ENCODE data around the gene LRRC61. TPM values are rescaled to one million over a fixed set of nuclear protein-coding genes. Genes with fewer than 3 reads are reported as not detected.
A peak's percentile ranks its signal among the peaks of the same experiment; 100 is the strongest.

Gene LRRC61
- total RNA-seq, 2 experiments from 2014 or later = 26.1 to 27.1 TPM

- no peak for DNase-seq
- Mint-ChIP-seq H3K27me3 (no peaks in the 10 kb centered on the region), H3K4me3 (peak overlapping the region; percentile 76), H3K9me3 (no peaks in the 10 kb centered on the region), H3K27ac (peak overlapping the region; percentile 72), H3K36me3 (peaks cover 15% of the 10 kb centered on the region), H3K4me1 (ENCODE audit: low read depth) (peaks cover 42% of the 10 kb centered on the region)
- POLR2A ChIA-PET = interaction anchor here (1.1 to 3.1 kb wide), 4 partner anchors 9 to 56 kb away, joined by 3 to 28 read pairs (median 4); partner anchors contain the start of genes ACTR3C, LRRC61 and REPIN1
- CTCF ChIA-PET = interaction anchor here (1.1 to 2.1 kb wide), 4 partner anchors 10 to 29 kb away, joined by 3 to 9 read pairs (median 4); a partner anchor contains a TSS
- intact Hi-C loops (cut with micrococcal nuclease) = loop anchor here (2.0 to 5.0 kb wide), 3 partner anchors 21 to 55 kb away; partner anchors contain the start of genes ACTR3C and LRRC61
Measured at GRCh38 chr7:150377635-150378034, 54.5 kb downstream of the LRRC61 start.

GRCh38 chr7:150378115-150378852 is 55.1 kb downstream of the LRRC61 start:
- Mint-ChIP-seq H3K4me3 (peak overlapping the region; percentile 76), H3K36me3 (peaks cover 8% of the 10 kb centered on the region), H3K27me3 (no peaks in the 10 kb centered on the region), H3K27ac (peak overlapping the region; percentile 72), H3K4me1 (ENCODE audit: low read depth) (peaks cover 42% of the 10 kb centered on the region), H3K9me3 (no peaks in the 10 kb centered on the region)
- ChIA-PET CTCF (interaction anchor here (0.8 to 2.1 kb wide), 5 partner anchors 9 to 28 kb away, joined by 3 to 9 read pairs (median 4); a partner anchor contains a TSS), POLR2A (interaction anchor here (1.1 to 3.1 kb wide), 4 partner anchors 10 to 56 kb away, joined by 3 to 28 read pairs (median 4); partner anchors contain the start of genes ACTR3C, LRRC61 and REPIN1)
- DNase-seq = peak; percentile 61
- intact Hi-C loops (cut with micrococcal nuclease) = loop anchor here (5.0 kb wide), 1 partner anchor 44 kb away; no protein-coding TSS in a partner anchor

DNA sequence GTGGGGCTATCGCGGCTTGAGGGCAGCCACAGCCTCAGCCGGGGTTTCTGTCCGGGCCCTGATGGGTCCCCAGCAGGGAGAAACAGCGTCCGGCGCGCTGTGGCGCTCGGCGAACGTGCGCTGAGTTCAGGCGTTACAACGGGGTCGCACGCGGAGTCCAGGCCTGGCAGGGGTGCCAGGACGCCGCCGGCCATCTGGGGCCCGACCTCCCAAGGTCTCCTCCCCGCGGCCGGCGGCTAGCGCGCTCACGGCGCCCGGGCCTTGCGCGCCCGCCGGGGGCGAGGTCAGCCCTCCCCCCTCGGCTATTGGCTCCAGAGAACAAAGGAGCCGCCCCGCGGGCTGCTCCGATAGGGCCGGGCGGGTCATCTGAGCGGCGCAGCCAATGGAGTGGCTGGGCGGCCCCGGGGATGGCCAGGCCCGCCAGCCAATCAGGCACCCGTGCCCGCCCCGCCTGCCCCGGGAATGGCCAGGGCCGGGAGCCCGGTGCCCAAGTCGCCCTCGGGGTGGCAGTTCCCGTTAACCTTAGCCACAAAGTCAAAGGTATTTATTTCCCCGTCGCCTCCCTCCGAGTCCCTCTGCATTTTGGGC is 55.8 kb downstream of the LRRC61 start, which contains the start of gene ZNF775:
TSS of gene ZNF775 (plus strand) at position 478 of the 588 bp plus-strand sequence. CDS start 9,141 bp downstream, outside the sequence.
- peak; percentile 95 for DNase-seq
- no peaks in the 10 kb centered on the region for H3K9me3 Mint-ChIP-seq
- peaks cover 3% of the 10 kb centered on the region for H3K36me3 Mint-ChIP-seq
- POLR2A ChIA-PET = interaction anchor here (1.1 to 3.1 kb wide), 4 partner anchors 11 to 57 kb away, joined by 3 to 28 read pairs (median 4); partner anchors contain the start of genes ACTR3C, LRRC61 and REPIN1
- peak within 1 kb of the TSS; percentile 72 for H3K27ac Mint-ChIP-seq
- H3K4me1 Mint-ChIP-seq (ENCODE audit: low read depth) = peaks cover 42% of the 10 kb centered on the region
- no peaks in the 10 kb centered on the region for H3K27me3 Mint-ChIP-seq
- intact Hi-C loops (cut with micrococcal nuclease) = loop anchor here (1.0 to 5.0 kb wide), 3 partner anchors 11 to 43 kb away; partner anchors contain the start of gene REPIN1
- CTCF ChIA-PET = interaction anchor here (0.8 to 2.1 kb wide), 4 partner anchors 10 to 27 kb away, joined by 3 to 9 read pairs (median 4); a partner anchor contains a TSS
- peak within 1 kb of the TSS; percentile 81 for H3K4me3 Mint-ChIP-seq

GRCh38 chr7:150379441-150380379 is 56.6 kb downstream of the LRRC61 start:
- H3K4me1 Mint-ChIP-seq (ENCODE audit: low read depth) = peaks cover 42% of the 10 kb centered on the region
- ChIA-PET POLR2A (interaction anchor here (0.9 to 3.1 kb wide), 2 partner anchors 11 kb away, joined by 3 to 28 read pairs; partner anchors contain the start of gene REPIN1), CTCF (interaction anchor here (0.6 kb wide), 1 partner anchor 25 kb away, joined by 3 read pairs; no protein-coding TSS in a partner anchor)
- no peaks in the 10 kb centered on the region for H3K36me3 Mint-ChIP-seq
- peak; percentile 37 for DNase-seq
- intact Hi-C loops (cut with micrococcal nuclease) = loop anchor here (1.0 to 5.0 kb wide), 3 partner anchors 11 to 43 kb away; partner anchors contain the start of gene REPIN1
- H3K27ac Mint-ChIP-seq = peak overlapping the region; percentile 35
- peak overlapping the region; percentile 81 for H3K4me3 Mint-ChIP-seq
- H3K27me3 Mint-ChIP-seq = no peaks in the 10 kb centered on the region
- no peaks in the 10 kb centered on the region for H3K9me3 Mint-ChIP-seq

DNA sequence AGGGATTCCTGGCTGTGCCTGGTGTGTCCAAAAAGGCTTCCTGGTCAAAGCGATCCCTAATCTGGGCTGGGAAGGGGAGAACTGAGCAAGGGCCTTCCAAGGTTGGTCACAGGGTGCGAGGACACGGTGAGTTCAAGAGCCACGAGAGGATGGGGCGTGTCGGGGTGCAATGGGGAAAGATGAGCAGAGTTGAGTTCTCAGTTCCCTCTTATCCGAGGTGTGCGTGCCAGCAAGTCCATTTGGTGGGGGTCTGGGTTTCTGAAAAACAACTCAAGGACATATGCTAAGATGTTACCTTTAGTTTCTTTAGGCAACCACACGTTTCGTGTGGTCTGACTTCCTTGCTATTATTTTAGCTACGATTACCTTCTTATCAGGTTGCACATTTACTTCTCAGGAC is 57.3 kb downstream of the LRRC61 start:
- no peaks in the 10 kb centered on the region for H3K36me3 Mint-ChIP-seq
- no peak for DNase-seq
- CTCF ChIA-PET = interaction anchor here (0.6 kb wide), 1 partner anchor 26 kb away, joined by 3 read pairs; no protein-coding TSS in a partner anchor
- H3K27ac Mint-ChIP-seq = no peak overlapping the region
- H3K27me3 Mint-ChIP-seq = no peaks in the 10 kb centered on the region
- intact Hi-C loops (cut with micrococcal nuclease) = no loop called here
- POLR2A ChIA-PET = interaction anchor here (0.9 kb wide), 1 partner anchor 12 kb away, joined by 3 read pairs; the partner anchor contains the start of gene REPIN1
- no peaks in the 10 kb centered on the region for H3K9me3 Mint-ChIP-seq
- peak overlapping the region; percentile 81 for H3K4me3 Mint-ChIP-seq
- H3K4me1 Mint-ChIP-seq (ENCODE audit: low read depth) = peaks cover 40% of the 10 kb centered on the region

GRCh38 chr7:150381096-150381495 is 57.9 kb downstream of the LRRC61 start:
- ChIA-PET CTCF (no interaction called here), POLR2A (no interaction called here)
- intact Hi-C loops (cut with micrococcal nuclease) = no loop called here
- Mint-ChIP-seq H3K4me3 (no peak overlapping the region), H3K27ac (no peak overlapping the region), H3K36me3 (no peaks in the 10 kb centered on the region), H3K27me3 (no peaks in the 10 kb centered on the region), H3K4me1 (ENCODE audit: low read depth) (peaks cover 35% of the 10 kb centered on the region), H3K9me3 (no peaks in the 10 kb centered on the region)
- DNase-seq = no peak

DNA sequence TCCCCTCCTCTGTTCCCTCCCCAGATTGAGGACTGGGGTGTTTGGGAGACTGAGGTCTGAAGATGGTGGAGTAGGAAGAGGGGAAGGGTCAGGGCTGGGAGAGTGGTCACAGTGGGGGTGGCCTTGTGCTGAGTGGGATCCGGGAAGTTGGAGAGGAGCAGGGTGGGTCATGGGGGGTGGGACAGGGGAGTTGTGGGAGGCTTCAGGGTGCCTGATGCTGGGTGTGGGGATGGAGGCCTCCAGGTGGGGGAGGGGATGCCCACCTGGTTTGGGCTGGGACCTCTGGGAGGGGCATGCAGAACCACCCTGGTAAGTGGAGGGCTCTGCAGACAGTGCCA is 58.6 kb downstream of the LRRC61 start:
- peaks cover 29% of the 10 kb centered on the region for H3K4me1 Mint-ChIP-seq (ENCODE audit: low read depth)
- no peak overlapping the region for H3K4me3 Mint-ChIP-seq
- no peaks in the 10 kb centered on the region for H3K9me3 Mint-ChIP-seq
- no peaks in the 10 kb centered on the region for H3K36me3 Mint-ChIP-seq
- H3K27me3 Mint-ChIP-seq = no peaks in the 10 kb centered on the region
- no peak for DNase-seq
- CTCF ChIA-PET = no interaction called here
- POLR2A ChIA-PET = no interaction called here
- no peak overlapping the region for H3K27ac Mint-ChIP-seq
- intact Hi-C loops (cut with micrococcal nuclease) = no loop called here

GRCh38 chr7:150382123-150382843 is 59.1 kb downstream of the LRRC61 start:
- no peak overlapping the region for H3K27ac Mint-ChIP-seq
- CTCF ChIA-PET = no interaction called here
- DNase-seq = no peak
- H3K4me3 Mint-ChIP-seq = no peak overlapping the region
- H3K4me1 Mint-ChIP-seq (ENCODE audit: low read depth) = peaks cover 24% of the 10 kb centered on the region
- POLR2A ChIA-PET = no interaction called here
- H3K27me3 Mint-ChIP-seq = no peaks in the 10 kb centered on the region
- intact Hi-C loops (cut with micrococcal nuclease) = no loop called here
- H3K9me3 Mint-ChIP-seq = no peaks in the 10 kb centered on the region
- peaks cover 1% of the 10 kb centered on the region for H3K36me3 Mint-ChIP-seq

- POLR2A ChIA-PET = no interaction called here
- H3K4me3 Mint-ChIP-seq = no peak overlapping the region
- no peak overlapping the region for H3K27ac Mint-ChIP-seq
Measured at GRCh38 chr7:150382844-150383225, 59.7 kb downstream of the LRRC61 start.

DNA sequence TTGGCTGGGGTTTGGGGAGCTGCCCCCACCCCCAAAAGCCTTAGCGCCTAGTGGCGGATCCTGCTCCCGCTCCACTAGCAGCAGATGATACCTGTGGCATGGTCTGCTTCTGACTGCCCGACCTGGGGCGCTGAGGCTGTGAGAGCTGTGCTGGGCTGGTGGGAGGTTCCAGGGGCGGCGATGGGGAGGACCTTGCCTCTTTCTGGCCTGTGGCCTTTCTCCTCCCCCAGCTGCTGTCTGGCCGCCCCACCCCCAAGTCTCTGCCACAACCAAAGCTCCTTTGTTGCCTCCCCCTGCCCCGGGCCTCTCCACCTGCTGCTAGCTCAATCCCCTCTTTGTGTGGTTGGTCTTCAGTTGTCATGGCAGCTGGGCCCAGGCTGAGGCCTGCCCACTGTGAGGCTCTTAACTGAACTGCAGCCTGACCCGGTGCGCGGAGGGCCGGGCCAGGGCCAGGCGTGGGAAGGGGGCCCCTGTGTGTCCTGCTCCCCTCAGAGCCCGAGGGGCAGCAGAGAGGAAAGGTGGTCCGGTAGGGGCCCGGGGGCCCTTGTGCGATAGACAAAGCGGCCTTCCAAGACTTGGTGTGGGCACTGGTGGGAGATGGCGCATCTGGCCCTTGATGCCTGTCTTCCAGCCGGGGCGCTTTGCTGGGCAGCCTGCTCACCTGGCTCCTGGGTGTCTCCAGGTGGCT is 60.7 kb downstream of the LRRC61 start:
- ChIA-PET POLR2A (no interaction called here), CTCF (no interaction called here)
- intact Hi-C loops (cut with micrococcal nuclease) = no loop called here
- no peak overlapping the region for H3K27ac Mint-ChIP-seq
- peaks cover 13% of the 10 kb centered on the region for H3K4me1 Mint-ChIP-seq (ENCODE audit: low read depth)
- H3K9me3 Mint-ChIP-seq = no peaks in the 10 kb centered on the region
- no peak overlapping the region for H3K4me3 Mint-ChIP-seq
- DNase-seq = no peak
- no peaks in the 10 kb centered on the region for H3K27me3 Mint-ChIP-seq
- H3K36me3 Mint-ChIP-seq = peaks cover 1% of the 10 kb centered on the region

More at GRCh38 chr7:150382844-150383225, 59.7 kb downstream of the LRRC61 start:
- DNase-seq = no peak
- Mint-ChIP-seq H3K36me3 (peaks cover 1% of the 10 kb centered on the region), H3K4me1 (ENCODE audit: low read depth) (peaks cover 18% of the 10 kb centered on the region), H3K9me3 (no peaks in the 10 kb centered on the region), H3K27me3 (no peaks in the 10 kb centered on the region)
- intact Hi-C loops (cut with micrococcal nuclease) = no loop called here
- CTCF ChIA-PET = no interaction called here
